IMR-90 (cell line): ENCODE measurements around the gene LHPP. TPM values are rescaled to one million over a fixed set of nuclear protein-coding genes. Genes with fewer than 3 reads are reported as not detected.

Experiments
- ATAC-seq: fragments of 200-7000 bp; cut with Tn5 transposase; 2 replicates; pipeline ENCODE4 v1.9.1; 2020; ENCODE audit warnings: low read depth, mild to moderate bottlenecking, moderate library complexity
- BruUV-seq: library from RNA; stranded (reverse); fragments of 400-500 nt; replicated peaks from 2 replicates; lab custom pipeline; 2021; lab: Mats Ljungman, UMichigan
- CTCF ChIA-PET: fragments of 300-600 bp; formaldehyde crosslinking; extraction: SDS; loops from one replicate; lab custom pipeline; 2021; ENCODE audit warnings: antibody characterized with exemption; lab: Yijun Ruan, JAX
- POLR2A ChIA-PET: fragments of 300-600 bp; sonication (Branson Sonifier 250); formaldehyde crosslinking; loops from one replicate; lab custom pipeline; 2022; ENCODE audit warnings: antibody characterized with exemption; ENCODE audit not compliant: unreplicated experiment; lab: Charles Lee
- DNase-seq: peaks from one replicate; pipeline ENCODE4 v3.0.0; 2013
- H2AFZ ChIP-seq: replicated peaks from 2 replicates; pipeline ENCODE3; 2013; ENCODE audit warnings: low read length, mild to moderate bottlenecking; ENCODE audit not compliant: poor library complexity
- H2AK5ac ChIP-seq: 2 replicates; pipeline ENCODE4 v1.6.1; 2013; ENCODE audit warnings: low read depth, low read length, inconsistent platforms
- H2AK9ac ChIP-seq: replicated peaks from 2 replicates; pipeline ENCODE3; 2013; ENCODE audit warnings: mild to moderate bottlenecking, low read depth, low read length, moderate library complexity; ENCODE audit not compliant: poor library complexity
- H2BK120ac ChIP-seq: 2 replicates; pipeline ENCODE4 v1.6.1; 2013; ENCODE audit warnings: low read depth, low read length, inconsistent platforms
- H2BK15ac ChIP-seq: 3 replicates; pipeline ENCODE4 v1.6.1; 2013; ENCODE audit warnings: low read depth, low read length, inconsistent platforms
- H2BK20ac ChIP-seq: 2 replicates; pipeline ENCODE4 v1.6.1; 2013; ENCODE audit warnings: low read depth, mild to moderate bottlenecking, inconsistent platforms, low read length, moderate library complexity
- H2BK5ac ChIP-seq: 2 replicates; pipeline ENCODE4 v1.6.1; 2013; ENCODE audit warnings: mild to moderate bottlenecking, low read depth, low read length, inconsistent platforms; ENCODE audit not compliant: poor library complexity, severe bottlenecking
- H3K14ac ChIP-seq: replicated peaks from 2 replicates; pipeline ENCODE4 v1.6.1; 2013; ENCODE audit warnings: low read depth, low read length, inconsistent platforms
- H3K18ac ChIP-seq: 2 replicates; pipeline ENCODE4 v1.6.1; 2013; ENCODE audit warnings: low read depth, low read length, control low read depth
- H3K23ac ChIP-seq: 2 replicates; pipeline ENCODE4 v1.6.1; 2013; ENCODE audit warnings: low read depth, low read length, inconsistent platforms
- H3K27ac ChIP-seq: 2 replicates; pipeline ENCODE4 v1.5.1; 2013; ENCODE audit warnings: mild to moderate bottlenecking, control low read depth, low read length; ENCODE audit not compliant: insufficient read depth
- H3K27me3 ChIP-seq: 2 replicates; pipeline ENCODE4 v1.6.1; 2013; ENCODE audit warnings: low read length; ENCODE audit not compliant: control insufficient read depth, insufficient read depth
- H3K36me3 ChIP-seq: 2 replicates; pipeline ENCODE4 v1.6.1; 2013; ENCODE audit warnings: low read length, mixed read lengths; ENCODE audit not compliant: control insufficient read depth, insufficient read depth
- H3K4ac ChIP-seq: 2 replicates; pipeline ENCODE4 v1.6.1; 2013; ENCODE audit warnings: low read depth, low read length, inconsistent platforms
- H3K4me1 ChIP-seq: 2 replicates; pipeline ENCODE4 v1.6.1; 2013; ENCODE audit warnings: low read length, mixed read lengths; ENCODE audit not compliant: control insufficient read depth, insufficient read depth
- H3K4me2 ChIP-seq: 2 replicates; pipeline ENCODE4 v1.6.1; 2013; ENCODE audit warnings: low read depth, mild to moderate bottlenecking, control low read depth, low read length, moderate library complexity
- H3K4me3 ChIP-seq: 2 replicates; pipeline ENCODE4 v1.5.1; 2013; ENCODE audit warnings: low read depth, mild to moderate bottlenecking, control low read depth, low read length, moderate library complexity; ENCODE audit not compliant: insufficient read depth
- H3K56ac ChIP-seq: 2 replicates; pipeline ENCODE4 v1.6.1; 2013; ENCODE audit warnings: low read length, inconsistent platforms; ENCODE audit not compliant: insufficient read depth; ENCODE audit errors: extremely low read depth
- H3K79me1 ChIP-seq, 2 experiments: 2 replicates each; pipeline ENCODE4 v1.6.1; 2013; ENCODE audit warnings: low read length in 2 of 2, inconsistent platforms in 1 of 2, low read depth in 1 of 2
- H3K9ac ChIP-seq: 2 replicates; pipeline ENCODE4 v1.6.1; 2013; ENCODE audit warnings: low read depth, low read length, control low read depth
- H3K9me1 ChIP-seq: 2 replicates; pipeline ENCODE4 v1.6.1; 2013; ENCODE audit warnings: low read length, inconsistent platforms; ENCODE audit not compliant: insufficient read depth
- H3K9me3 ChIP-seq: 2 replicates; pipeline ENCODE4 v1.6.1; 2013; ENCODE audit warnings: low read length; ENCODE audit not compliant: control insufficient read depth, insufficient read depth
- H4K20me1 ChIP-seq: 2 replicates; pipeline ENCODE4 v1.6.1; 2013; ENCODE audit warnings: low read length, inconsistent platforms; ENCODE audit not compliant: insufficient read depth
- H4K5ac ChIP-seq: 2 replicates; pipeline ENCODE4 v1.6.1; 2013; ENCODE audit warnings: mild to moderate bottlenecking, low read depth, low read length, control low read depth
- H4K8ac ChIP-seq, 2 experiments: 2 replicates each; pipeline ENCODE4 v1.6.1; 2013; ENCODE audit warnings: low read depth in 2 of 2, low read length in 2 of 2, control low read depth in 1 of 2, inconsistent platforms in 1 of 2
- H4K91ac ChIP-seq: 2 replicates; pipeline ENCODE4 v1.6.1; 2013; ENCODE audit warnings: low read depth, low read length, inconsistent platforms; ENCODE audit not compliant: insufficient read depth
- BHLHE40 ChIP-seq: fragments of 150-350 bp; IDR thresholded peaks from 2 replicates; pipeline ENCODE4 v1.6.1; 2016; ENCODE audit warnings: mild to moderate bottlenecking, low read depth, low read length
- CEBPB ChIP-seq: IDR thresholded peaks from 2 replicates; pipeline ENCODE4 v1.6.1; 2012; ENCODE audit warnings: low read depth, low read length, improper control_type of control experiment
- CHD1 ChIP-seq: IDR thresholded peaks from 2 replicates; pipeline ENCODE4 v1.6.1; 2012; ENCODE audit warnings: low read depth, low read length, improper control_type of control experiment
- CTCF ChIP-seq: conservative IDR thresholded peaks from 2 replicates; pipeline ENCODE4 v1.5.1; 2012; ENCODE audit warnings: mild to moderate bottlenecking, low read depth, low read length, improper control_type of control experiment
- FOS ChIP-seq: fragments of 150-350 bp; IDR thresholded peaks from 2 replicates; pipeline ENCODE4 v1.6.1; 2016; ENCODE audit warnings: low read depth, low read length
- MAFK ChIP-seq: IDR thresholded peaks from 2 replicates; pipeline ENCODE4 v1.6.1; 2012; ENCODE audit warnings: low read depth, low read length, improper control_type of control experiment
- MAZ ChIP-seq: IDR thresholded peaks from 2 replicates; pipeline ENCODE4 v1.6.1; 2012; ENCODE audit warnings: low read depth, mild to moderate bottlenecking, low read length, improper control_type of control experiment, moderate library complexity, borderline replicate concordance
- MXI1 ChIP-seq: IDR thresholded peaks from 2 replicates; pipeline ENCODE4 v1.6.1; 2012; ENCODE audit warnings: low read depth, mild to moderate bottlenecking, low read length, moderate library complexity, borderline replicate concordance
- NFE2L2 ChIP-seq: fragments of 150-350 bp; IDR thresholded peaks from 2 replicates; pipeline ENCODE4 v1.6.1; 2016; ENCODE audit warnings: low read depth, mild to moderate bottlenecking, low read length
- POLR2A ChIP-seq: IDR thresholded peaks from 2 replicates; pipeline ENCODE4 v1.6.1; 2012; ENCODE audit warnings: mild to moderate bottlenecking, low read depth, low read length
- RAD21 ChIP-seq: IDR thresholded peaks from 2 replicates; pipeline ENCODE4 v1.6.1; 2012; ENCODE audit warnings: low read length, improper control_type of control experiment
- RCOR1 ChIP-seq: IDR thresholded peaks from 2 replicates; pipeline ENCODE4 v1.6.1; 2012; ENCODE audit warnings: mild to moderate bottlenecking, low read length, improper control_type of control experiment; ENCODE audit not compliant: insufficient replicate concordance
- RFX5 ChIP-seq: IDR thresholded peaks from 2 replicates; pipeline ENCODE4 v1.8.0; 2012; ENCODE audit warnings: low read depth, mild to moderate bottlenecking, low read length, moderate library complexity
- SMC3 ChIP-seq: fragments of 150-350 bp; IDR thresholded peaks from 2 replicates; pipeline ENCODE4 v1.6.1; 2016; ENCODE audit warnings: low read depth, mild to moderate bottlenecking, antibody characterized with exemption, low read length, moderate library complexity
- USF2 ChIP-seq: fragments of 150-350 bp; IDR thresholded peaks from 2 replicates; pipeline ENCODE4 v1.6.1; 2017; ENCODE audit warnings: mild to moderate bottlenecking, antibody characterized with exemption, low read length, low read depth
- WGBS, 2 experiments: methylation state at CpG; one replicate each; pipeline versions ENCODE4 v1.1.5 to v1.1.7; 2013; ENCODE audit warnings: missing lambda C conversion rate in 2 of 2; ENCODE audit not compliant: insufficient read length in 1 of 2; ENCODE audit errors: extremely low coverage in 2 of 2; 5-methylcytosine and 5-hydroxymethylcytosine counted together
- dilution Hi-C: fragments of 300-500 bp; cut with HindIII; formaldehyde crosslinking; loops from one replicate; pipeline ENCODE4 v1.14.3; 2018; ENCODE audit warnings: low sequenced_read_pairs; ENCODE audit not compliant: unreplicated experiment
- in situ Hi-C: fragments of 300-500 bp; cut with MboI; formaldehyde crosslinking; loops from 3 replicates; pipeline ENCODE4 v1.14.3; 2019; ENCODE audit warnings: low sequenced_read_pairs, inconsistent platforms, mixed read lengths
- intact Hi-C: fragments of 100-400 bp; cut with micrococcal nuclease; formaldehyde crosslinking; loops from 2 replicates; pipeline ENCODE4 v1.10.0; 2022
- polyA plus RNA-seq, 3 experiments: library from polyadenylated mRNA; depleted of rRNA; stranded (reverse); fragments of >200 nt; gene quantifications; 2 replicates each; pipeline ENCODE4 v1.2.3, GENCODE V29; 2012; ENCODE audit warnings: low replicate concordance in 1 of 3
- total RNA-seq: library from RNA; depleted of rRNA; stranded (reverse); fragments of >200 nt; gene quantifications from 2 replicates; pipeline ENCODE4 v1.2.3, GENCODE V29; 2012

The LHPP gene
- total and polyA plus RNA-seq, 2 of the 4 experiments (the other 2 are of a cell fraction) = 2.7 to 8.3 TPM

GRCh38 chr10:124433461-124433860 is 28.2 kb upstream of the LHPP start:
- Histone ChIP-seq H4K20me1 (no peaks in the 10 kb centered on the region), H3K27ac (no peak overlapping the region), H3K4ac (no peak overlapping the region), H2BK15ac (no peak overlapping the region), H2BK5ac (no peak overlapping the region), H2BK120ac (no peak overlapping the region), H3K4me2 (no peak overlapping the region), H3K9me1 (no peaks in the 10 kb centered on the region), H3K14ac (no peak overlapping the region), H2AK5ac (no peak overlapping the region), H3K36me3 (no peaks in the 10 kb centered on the region), H3K9me3 (no peaks in the 10 kb centered on the region), H2BK20ac (no peak overlapping the region), H2AFZ (no peak overlapping the region), H3K23ac (no peak overlapping the region), H3K4me3 (no peak overlapping the region), H2AK9ac (no peak overlapping the region), H3K9ac (no peak overlapping the region), H3K4me1 (no peaks in the 10 kb centered on the region), H3K27me3 (peaks cover 5% of the 10 kb centered on the region), H4K91ac (no peak overlapping the region), H3K56ac (no peak overlapping the region), H3K79me1 (no peaks in the 10 kb centered on the region), H4K5ac (no peak overlapping the region), H4K8ac (no peak overlapping the region), H3K18ac (no peak overlapping the region)
- ChIA-PET CTCF (no interaction called here), POLR2A (no interaction called here)
- in situ Hi-C loops (no loop called here), dilution Hi-C loops (no loop called here), intact Hi-C loops (no loop called here)
- no TSS peak for BruUV-seq
- no CpG with 5 or more reads among the region's 3 CpGs for WGBS, 2 experiments
- no peak for TF ChIP-seq CTCF
- no peak for TF ChIP-seq FOS
- TF ChIP-seq POLR2A = no peak
- no peak for TF ChIP-seq NFE2L2
- no peak for TF ChIP-seq CEBPB
- no peak for TF ChIP-seq MAFK
- TF ChIP-seq CHD1 = no peak
- TF ChIP-seq RCOR1 = no peak
- TF ChIP-seq MXI1 = no peak
- TF ChIP-seq RAD21 = no peak
- TF ChIP-seq USF2 = no peak
- TF ChIP-seq SMC3 = no peak
- no peak for TF ChIP-seq BHLHE40
- TF ChIP-seq RFX5 = no peak
- no peak for TF ChIP-seq MAZ
- ATAC-seq (no peak), DNase-seq (no peak)
